ENCODE measurements around the gene S100A14.

S100A14 gene

GRCh38 chr1:153638261-153638660 lies 22.1 kb upstream of the S100A14 start:
- peak; percentile 88 for DNase-seq

- DNase-seq: no peak
Observed at GRCh38 chr1:153636312-153636711, 20.2 kb upstream of the S100A14 start.

- DNase-seq: no peak
Observed at GRCh38 chr1:153635872-153636271, 19.7 kb upstream of the S100A14 start.

DNA sequence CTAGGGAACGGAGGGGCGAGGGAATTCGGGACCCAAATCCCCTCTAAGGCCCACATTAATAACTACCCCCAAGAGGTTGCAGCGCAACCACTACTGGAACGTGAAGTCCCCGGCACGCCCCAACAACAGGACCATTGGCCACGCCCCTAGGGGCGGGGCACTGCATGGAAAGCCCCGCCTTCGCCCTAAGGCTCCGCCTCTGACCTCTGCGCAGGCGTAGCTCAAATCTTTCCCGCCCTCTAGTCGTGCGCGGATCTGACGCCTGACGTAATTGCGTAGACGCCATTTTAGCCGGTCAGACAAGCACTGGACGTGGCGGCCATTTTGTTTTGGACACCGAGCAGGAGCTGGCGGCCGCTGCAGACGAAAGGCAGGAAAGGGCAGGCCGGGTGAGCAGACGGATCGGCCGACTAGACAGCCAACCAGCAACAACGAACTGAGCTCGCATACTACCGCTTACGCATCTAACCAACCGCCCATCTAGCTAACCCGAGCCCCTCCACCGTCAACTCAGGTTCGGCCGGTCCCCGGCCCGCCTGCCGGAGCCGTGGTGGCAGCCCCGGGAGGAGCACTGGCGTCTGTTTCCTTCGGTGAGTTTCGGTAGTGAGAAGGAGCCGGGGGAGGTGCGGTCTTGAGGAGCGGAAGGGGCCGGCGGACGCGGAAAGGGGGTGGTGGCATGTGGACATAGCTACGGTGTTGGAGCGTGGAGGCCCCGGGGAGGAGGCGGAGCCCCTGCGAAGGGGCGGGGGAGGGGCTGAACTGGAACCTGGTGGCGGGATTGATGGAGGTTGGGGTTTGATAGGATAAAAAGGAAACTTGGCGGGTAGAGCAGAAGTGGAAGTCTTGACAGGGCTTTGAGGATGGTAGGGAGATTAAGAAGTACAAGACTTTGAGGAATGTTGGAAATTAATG lies 17.9 kb upstream of the S100A14 start, which contains the start of gene CHTOP:
Gene CHTOP, plus strand, starts transcription at position 313 of the 912 bp plus-strand sequence. CDS start 2,523 bp downstream, outside the sequence.
- DNase-seq: peak; percentile 99

- DNase-seq: no peak
Observed at GRCh38 chr1:153633161-153633753, 17.1 kb upstream of the S100A14 start.

DNA sequence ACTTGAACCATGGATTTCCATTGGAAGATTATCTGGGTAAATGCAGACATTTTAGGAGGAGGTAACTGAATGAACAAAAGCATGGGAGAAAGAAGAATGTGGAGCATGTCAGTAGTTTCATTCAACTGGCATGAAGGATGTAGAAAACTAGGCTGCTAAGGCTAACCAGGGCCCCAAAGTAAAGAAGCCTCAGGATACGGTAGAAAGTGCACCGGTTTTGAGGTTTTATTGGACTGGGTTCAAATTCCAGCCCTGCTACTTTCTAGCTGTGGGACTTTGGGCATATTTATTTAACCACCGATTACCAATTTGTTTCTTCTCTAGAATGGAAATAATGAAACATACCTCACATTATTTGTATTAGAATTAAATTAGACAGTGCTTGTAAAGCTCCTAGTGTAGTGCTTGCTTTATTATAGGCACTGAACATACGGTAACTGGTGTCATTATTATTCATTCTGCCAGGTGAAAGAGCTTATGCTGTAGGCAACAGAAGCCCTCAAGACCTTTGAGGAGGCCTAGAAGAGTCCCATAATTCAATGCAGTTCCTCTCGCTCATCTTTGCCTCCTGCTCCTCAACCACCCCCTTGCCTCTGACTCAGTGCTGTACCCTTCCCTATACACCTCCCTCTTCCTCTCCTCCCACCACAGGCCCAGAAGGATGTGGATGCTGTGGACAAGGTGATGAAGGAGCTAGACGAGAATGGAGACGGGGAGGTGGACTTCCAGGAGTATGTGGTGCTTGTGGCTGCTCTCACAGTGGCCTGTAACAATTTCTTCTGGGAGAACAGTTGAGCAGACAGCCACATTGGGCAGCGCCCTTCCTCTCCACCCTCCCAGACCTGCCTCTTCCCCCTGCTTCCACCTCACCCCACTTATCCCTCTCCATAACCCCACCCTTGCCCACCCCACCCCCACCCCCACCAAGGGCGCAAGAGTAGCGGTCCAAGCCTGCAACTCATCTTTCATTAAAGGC lies 15.2 kb upstream of the S100A14 start:
- DNase-seq: no peak

DNA sequence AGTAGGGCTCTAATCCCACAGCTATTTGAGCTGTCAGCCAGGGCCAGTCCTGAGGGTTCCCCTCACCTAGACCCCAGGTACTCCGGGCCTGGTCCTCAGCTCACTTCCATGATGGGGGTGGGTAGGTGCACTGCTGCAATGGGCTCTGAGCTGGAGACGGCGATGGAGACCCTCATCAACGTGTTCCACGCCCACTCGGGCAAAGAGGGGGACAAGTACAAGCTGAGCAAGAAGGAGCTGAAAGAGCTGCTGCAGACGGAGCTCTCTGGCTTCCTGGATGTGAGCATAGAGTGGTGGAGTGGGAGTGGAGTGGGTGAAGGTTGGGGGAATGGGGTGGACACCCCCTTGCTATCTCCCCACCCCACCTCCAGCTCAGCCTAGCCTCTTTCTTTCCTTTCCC lies 14.3 kb upstream of the S100A14 start:
- DNase-seq: no peak

- DNase-seq: no peak
Observed at GRCh38 chr1:153629971-153630370, 13.8 kb upstream of the S100A14 start.

GRCh38 chr1:153629343-153629665 lies 13.2 kb upstream of the S100A14 start:
- no peak for DNase-seq

- DNase-seq: no peak
Observed at GRCh38 chr1:153628638-153629342, 12.7 kb upstream of the S100A14 start.

DNA sequence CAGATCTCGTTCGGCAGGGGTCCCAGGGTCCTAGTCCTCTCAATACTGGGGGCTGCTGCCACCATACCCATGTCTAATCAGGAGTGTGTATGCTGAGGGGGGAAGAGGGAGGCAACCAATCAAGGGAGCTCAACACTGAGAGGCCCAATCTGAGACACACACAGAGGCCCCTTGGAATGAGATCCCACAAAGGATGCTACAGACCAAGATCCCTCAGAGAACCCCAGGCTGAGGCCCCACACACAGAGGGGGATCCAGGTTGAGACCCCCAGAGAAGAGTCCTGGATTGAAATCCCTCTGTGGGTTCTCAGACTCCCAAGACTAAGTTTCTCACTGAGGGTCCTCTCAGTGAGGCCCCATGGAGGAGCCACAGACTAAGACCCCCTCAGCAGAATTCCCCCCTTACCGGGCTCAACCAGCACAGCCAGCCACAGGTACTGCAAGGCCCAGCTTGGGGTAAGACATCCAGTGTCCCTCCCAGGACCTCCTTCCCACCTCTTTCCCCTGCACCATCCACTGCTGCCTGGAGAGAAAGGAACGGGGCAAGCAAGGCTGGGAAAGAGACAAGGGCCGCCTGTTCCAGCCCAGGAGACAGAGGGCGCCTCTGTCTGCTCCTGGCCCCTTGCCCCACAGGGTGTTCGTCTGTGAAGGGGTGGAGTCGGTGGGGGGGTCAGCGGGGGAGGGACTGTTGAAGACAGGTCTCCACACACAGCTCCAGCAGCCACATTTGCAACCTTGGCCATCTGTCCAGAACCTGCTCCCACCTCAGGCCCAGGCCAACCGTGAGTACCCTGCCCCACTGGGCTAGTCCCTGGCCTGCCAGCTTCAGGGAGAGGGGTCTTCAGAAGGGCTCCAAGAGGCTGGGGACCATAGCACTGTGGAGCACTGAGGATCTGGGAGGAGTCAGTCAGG lies 11.8 kb upstream of the S100A14 start, which contains the start of gene S100A1:
Gene S100A1, plus strand, starts transcription at position 720 of the 912 bp plus-strand sequence. CDS start 2,088 bp downstream, outside the sequence.
- peak; percentile 58 for DNase-seq

DNA sequence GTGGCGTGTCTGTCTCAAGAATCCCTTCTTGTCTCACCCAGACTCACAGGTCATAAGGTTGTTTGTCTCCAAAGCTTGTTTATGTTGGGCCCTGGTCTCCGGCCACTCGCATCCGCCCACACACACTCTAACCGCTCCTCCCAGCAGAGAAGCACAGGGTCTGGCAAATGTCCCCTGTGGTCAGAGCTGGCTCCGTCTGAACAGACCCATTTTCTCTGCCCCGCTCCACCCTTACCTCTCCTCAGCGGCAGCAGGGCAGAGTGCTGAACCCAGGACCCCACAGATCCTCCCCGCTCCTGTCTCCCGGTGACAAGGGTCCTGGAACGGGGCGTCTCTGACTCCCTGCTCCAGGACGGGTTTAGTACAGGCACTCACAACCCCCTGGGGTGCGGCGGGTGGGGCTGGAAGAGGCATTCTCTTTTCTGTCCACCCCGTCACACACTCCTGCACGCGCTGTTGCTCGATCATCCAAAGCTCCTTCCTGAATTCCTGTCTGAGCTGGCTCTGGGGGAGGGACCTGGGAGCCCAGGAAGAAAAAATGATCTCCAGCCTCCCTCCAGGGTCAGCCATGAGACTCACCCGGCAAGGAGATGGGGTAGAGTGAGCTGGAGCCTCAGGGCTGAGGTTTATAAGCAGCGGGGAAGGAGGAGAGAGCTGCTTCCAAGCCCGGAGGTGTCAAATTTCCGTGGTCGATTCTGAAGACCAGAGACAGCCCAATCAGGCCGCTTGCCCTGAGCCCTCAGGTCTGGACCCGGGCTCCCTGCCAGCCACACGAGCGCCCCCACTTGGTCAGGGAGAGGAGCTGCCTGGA lies 11.0 kb upstream of the S100A14 start, which contains the start of gene S100A13:
Gene S100A13, minus strand, starts transcription at position 602 of the 811 bp plus-strand sequence. CDS start 1,033 bp downstream, outside the sequence.
- peak; percentile 95 for DNase-seq

DNA sequence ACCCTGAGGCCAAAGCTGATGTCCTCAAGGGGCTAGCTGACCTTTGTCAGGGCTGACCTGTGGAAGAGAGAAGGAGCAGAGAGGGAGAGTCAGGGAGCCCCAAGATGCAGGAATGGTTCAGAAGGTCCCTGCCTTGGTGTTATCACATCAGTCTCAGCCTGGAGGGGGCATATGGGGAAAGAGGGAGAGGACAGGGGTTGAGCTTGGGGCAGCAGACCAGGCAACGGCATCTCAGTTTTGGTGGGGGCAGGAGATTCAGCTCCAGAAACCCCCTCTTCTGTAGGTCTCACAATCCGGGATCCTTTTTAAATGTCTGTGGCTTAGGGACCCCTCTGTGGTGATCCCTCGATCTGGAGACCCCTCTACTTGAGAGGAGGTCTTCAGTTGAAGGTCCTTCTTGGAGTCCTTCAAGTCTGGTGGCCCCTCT lies 10.4 kb upstream of the S100A14 start:
- no peak for DNase-seq

DNA sequence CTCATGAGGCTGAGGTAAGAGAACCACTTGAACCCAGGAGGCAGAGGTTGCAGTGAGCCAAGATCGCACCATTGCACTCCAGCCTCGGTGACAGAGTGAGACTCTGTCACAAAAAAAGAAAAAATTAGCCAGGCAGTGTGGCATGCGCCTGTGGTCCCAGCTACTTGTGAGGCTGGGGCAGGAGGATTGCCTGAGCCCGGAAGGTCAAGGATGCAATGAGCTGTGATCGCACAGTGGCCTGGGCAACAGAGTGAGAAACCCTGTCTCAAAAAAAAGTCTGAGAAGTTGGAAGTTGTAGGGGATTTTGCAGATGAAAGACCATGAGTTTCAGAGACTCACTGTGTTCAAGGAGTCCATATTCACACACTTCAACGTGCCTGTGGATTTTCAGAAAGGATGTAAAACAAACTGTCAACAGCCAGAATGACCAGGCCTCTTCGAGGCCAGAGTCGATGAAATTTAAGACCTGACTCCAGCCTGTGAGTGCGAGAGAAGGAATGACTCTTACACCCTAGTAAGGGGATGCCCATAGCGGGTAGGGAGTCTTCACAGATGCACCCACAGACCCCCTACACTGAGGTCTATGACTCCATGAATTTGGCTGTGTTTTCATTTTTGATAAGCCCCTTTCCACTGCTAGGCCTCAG lies 9.0 kb upstream of the S100A14 start:
- no peak for DNase-seq

GRCh38 chr1:153623101-153623500 lies 7.0 kb upstream of the S100A14 start:
- DNase-seq: no peak

DNA sequence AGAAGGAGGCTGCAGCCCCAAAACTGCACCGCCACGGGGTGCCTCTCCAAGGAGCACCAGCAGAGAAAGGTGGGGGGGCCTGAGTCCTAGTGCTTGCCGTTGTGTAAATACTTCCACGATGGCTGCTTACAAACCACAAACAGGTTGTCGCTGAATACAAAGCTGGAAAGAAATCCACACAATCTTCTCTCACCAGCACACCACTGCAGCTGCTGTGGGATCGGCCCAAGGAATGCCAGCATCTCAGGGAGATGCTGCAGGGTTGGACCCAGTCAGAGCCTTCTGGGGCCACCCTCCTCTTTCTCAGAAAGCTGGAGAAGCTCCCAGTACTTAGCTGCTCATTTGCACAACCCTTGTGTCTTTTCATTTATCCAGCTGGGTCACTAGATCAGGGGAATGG lies 3.0 kb upstream of the S100A14 start:
- no peak for DNase-seq

- DNase-seq: peak; percentile 78
Observed at GRCh38 chr1:153617663-153618062, 1.5 kb upstream of the S100A14 start.

DNA sequence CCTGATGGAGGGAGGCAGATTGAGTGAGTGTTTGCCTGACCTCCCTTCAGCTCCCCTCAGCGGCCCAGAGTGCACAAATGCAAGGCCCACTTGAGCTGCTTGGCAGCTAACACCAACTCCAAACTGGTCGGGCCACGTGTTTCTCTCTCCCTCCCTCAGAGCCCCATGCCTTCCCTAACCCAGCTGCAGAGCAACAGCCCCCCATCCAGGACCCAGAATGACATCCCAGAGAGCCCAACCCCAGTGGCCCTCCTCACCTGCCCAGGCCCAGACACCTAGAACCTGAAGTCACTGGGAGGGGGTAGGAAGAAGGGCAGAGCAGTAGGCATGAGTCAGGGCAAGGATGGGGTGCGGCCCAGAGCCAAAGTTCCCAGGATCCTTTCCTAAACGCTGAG lies 789 bp upstream of the S100A14 start:
- DNase-seq: no peak

DNA sequence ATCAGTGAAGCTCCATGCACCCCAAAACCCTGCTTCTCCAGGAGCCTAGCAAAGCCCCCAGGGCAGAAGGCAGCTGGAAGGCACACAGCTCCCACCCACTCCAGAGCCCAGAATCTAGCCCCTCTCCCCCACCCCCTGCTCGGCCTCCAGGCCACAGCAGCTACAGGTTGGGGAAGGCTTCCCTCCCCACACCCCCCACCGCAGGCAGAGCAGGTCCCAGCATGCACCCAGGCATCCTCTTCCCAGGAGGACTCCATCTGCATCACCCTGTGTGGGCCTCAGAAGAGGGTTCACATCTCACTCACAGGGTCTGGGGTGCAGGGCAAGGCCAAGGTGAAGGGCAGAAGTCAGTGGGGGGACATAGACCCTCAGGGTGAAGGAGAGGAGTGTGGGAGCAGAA lies 719 bp downstream of the S100A14 start:
- DNase-seq: no peak

DNA sequence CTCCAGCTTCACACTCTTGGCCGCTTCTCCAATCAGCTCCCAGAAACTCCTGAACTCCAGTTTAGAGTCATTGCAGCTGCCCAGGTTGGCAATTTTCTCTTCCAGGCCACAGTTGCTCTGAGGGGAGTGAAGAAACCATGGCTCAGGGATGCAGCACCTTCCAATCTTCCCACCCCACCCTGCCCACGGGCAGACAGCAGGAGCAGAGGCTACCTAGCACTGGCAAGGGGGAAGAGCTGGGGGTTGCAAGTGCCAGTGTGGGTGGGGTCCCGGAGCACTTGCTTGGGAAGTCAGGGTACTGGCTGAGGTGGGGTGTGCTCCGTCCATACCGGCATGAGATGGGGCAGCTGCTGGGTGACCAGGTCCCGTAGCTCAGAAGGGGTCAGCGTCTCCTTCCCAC lies 1.2 kb downstream of the S100A14 start:
- DNase-seq: no peak

Data from NCI-H82 (cell line).